Dermis blood vessel endothelial cell (primary cell): ENCODE measurements around the gene WDR64. TPM values are rescaled to one million over a fixed set of nuclear protein-coding genes. Genes with fewer than 3 reads are reported as not detected.

ENCODE experiments used
- DNase-seq: peaks from one replicate; pipeline ENCODE4 v3.0.0; 2010
- total RNA-seq: library from RNA; depleted of rRNA; stranded (reverse); fragments of >200 nt; gene quantifications from 2 replicates; pipeline ENCODE4 v1.2.3, GENCODE V29; 2014

Gene WDR64
- total RNA-seq, 1 donor from 2014 or later = 0.17 TPM

DNA sequence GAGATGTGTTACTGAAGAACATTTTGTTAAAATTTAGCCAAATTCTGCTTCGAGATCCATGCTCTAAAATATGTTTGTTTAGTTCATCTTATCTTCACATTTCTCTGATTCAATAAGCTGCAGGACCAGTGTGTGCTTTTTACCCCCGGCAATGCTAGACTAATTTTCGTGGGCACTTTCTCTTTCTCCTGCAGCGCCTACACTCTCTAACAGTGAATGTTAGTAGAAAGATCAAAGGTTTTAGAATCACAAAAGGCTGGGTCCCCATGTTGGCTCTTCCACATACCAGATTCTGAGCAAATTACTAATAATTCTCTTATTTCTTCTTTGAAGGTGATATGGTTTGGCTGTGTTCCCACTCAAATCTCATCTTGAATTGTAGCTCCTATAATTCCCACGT, 20.4 kb upstream of the WDR64 start:
- DNase-seq = no peak

DNA sequence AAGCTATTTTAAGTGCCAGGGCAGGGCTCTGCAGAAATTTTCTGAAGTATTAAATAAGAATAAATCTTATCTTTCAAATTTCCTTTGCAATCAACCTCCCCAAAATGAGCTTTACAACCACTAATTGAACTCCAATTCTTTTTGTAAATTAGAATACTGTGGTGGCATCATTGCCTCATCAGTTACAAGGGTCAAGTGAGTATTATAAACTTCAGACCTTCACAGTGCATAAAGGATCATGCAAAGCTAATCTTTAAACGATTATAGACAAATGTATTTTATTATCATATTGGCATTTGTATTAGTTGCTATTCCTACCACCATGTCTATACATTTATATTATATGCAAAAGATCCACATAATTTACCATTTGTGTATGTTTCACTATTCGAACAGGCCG, 19.1 kb upstream of the WDR64 start:
- DNase-seq = no peak

DNA sequence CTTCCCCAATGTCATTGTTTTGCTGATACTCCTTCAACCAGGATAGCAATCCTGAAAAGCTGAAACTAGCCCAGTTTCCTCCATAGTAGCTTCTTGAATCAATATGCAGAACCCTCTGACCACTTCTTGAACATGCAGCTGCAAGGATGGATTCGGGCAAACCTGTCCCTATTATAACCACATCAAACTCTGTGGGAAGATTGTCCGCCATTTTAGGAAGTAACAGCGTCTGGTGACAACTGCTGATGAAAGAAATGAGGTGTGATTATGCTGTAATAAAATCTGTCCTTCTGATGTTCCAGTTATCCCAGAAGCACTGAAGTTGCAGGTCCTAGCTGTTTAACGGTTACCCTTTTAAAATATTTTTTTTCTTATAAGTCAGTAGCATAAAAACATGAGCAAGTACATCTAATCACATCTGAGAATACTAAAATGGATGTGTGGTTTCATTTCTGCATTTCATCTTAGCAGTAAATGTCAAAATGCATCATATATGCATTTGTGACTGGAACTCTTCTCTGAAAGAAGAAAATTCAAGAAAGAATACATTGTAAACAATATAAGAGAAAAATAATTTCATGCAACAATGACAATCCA, 16.4 kb upstream of the WDR64 start:
- DNase-seq = no peak

DNA sequence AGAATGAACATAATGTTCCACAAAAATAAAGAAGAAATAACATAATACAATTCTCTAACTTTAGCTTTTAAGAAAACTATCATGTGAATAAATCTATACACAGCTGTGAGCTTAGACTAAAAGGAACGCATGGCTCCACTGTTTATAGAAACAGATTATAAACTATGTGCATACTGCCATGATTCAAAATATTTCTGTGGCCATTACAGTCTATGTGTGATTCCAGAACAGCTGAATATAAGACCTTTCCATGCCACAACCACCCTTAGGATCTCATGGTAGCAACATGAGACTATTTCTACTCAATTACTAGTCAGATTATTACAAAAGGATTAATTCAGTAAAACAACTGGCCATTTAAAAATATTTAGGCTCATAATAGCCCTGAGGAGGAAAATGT, 15.8 kb upstream of the WDR64 start:
- no peak for DNase-seq

DNA sequence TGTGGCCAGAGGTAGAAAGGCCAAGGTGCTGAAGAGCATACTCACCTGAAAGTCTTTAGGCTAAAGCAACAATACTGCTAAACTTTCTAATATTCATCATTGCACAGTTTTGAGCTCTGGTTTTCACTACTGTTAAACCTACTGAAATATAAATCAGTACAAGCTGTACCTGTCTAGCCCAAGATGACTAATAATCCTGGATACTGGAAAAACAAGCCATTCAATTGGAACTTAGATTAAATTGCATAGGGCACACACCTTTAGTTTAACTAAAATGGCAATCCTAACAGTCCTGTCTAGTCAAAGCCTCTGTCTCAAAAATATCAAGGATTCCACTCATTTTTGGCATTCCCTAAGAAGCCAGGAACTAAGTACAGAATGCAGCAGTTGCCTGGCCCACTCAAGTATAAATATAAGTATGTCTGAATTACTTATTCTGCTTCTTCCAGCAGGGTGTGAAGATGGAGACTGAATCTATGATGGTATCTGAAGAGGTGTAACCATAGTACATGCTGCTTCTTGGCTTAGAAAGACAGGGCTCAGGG, 15.0 kb upstream of the WDR64 start:
- DNase-seq = no peak

DNA sequence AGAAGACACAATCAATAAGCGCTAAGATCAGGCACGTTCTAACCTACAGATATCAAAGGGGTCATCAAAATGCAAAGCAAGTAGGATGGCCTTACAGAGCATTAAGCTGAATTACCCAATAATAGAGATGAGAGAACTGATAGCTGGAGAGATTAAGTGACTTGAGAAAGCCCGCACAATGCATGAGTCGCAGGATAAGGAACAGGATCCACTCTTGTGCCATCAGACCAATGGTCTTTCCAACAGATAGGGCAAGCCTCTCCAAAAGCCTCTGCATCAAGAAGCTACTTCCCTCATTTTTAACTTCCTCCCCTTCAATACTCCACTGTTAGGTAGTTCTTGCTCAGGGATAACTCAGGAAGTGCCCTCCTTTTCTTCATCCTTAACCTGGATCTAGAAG, 14.5 kb upstream of the WDR64 start:
- DNase-seq = no peak

DNA sequence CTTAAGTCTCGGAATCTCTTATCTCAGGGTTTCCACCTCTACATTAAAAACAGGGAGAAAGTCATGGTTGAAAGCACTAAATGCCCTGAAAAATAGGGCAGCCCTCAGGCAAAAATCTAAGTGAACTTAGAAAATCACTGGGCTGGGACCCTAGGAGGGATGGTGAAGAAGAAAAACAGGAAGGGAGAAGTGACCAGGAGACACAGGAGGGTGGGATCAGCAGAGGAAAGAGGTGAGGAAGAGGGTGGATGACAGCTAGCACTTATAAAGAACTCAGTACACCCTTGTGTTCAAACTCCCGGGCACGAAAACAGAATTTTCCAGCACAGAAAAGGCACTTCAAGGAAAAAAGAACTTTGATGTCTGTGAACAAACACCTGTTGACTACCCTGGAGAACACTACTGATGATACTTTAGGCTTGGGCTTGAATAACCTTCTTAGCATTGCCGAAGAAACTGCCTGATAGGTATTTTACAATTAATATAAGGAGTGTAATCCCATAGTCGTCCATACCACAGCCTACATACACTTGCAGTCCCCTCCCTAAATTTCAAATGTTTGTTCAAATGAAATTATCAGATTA, 13.9 kb upstream of the WDR64 start:
- no peak for DNase-seq

DNA sequence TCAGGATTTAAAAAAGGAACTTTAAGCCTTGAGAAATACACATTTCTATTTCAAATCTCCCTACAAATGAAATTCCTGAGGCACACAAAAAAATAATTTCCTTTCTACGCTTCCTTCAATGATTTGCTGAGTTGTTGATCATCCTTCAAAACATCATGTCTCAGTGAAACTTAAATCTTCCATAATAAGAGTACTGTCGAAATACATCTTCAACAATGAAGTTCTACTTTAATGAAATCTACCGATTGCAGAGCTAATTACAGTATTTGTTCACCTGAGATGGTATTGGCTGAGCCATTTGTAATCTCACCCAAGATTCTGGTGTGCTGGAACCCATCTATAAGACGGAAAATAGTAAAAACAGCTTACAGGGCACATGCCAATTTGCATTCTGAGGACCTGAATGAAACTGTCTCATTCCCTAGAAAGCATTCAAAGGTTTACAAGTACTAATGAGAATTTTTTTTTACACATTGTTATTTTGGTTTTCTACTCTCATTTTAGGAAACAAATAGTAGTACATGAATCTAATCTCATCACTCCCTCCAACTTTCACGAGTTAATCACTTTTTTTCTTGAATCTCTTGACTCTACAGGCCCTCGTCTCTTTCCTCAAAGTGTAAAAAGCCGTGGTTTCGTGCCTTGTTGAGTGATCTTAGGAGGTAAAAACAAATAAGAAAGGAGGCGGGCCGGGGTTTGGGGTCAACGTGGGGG, 13.0 kb upstream of the WDR64 start:
- peak; percentile 24 for DNase-seq

DNA sequence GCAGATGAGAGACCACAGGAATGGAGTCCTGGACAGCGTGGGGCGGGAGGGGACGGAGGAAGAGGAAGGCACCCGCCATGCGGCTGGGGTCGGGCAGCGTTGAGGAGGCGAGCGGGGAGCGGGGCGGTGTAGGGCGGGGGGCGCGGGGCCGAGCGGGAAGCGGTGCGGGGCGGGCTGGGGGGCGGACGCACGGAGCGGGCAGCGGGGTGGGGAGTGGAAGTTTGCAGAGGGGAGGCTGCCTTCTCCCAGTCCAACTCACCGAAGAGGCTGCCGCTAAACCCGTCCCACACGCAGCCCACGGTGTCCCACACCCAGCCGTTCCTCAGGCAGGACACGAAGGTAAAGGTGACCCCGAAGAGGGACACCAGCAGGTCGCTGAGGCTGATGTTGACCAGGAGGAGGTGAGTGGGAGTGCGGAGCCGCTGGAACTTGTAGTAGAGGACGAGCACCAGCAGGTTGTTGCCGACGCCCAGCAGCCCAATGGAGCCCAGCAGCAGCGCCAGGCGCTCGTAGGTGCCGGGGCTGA, 12.4 kb upstream of the WDR64 start:
- DNase-seq = peak; percentile 59

DNA sequence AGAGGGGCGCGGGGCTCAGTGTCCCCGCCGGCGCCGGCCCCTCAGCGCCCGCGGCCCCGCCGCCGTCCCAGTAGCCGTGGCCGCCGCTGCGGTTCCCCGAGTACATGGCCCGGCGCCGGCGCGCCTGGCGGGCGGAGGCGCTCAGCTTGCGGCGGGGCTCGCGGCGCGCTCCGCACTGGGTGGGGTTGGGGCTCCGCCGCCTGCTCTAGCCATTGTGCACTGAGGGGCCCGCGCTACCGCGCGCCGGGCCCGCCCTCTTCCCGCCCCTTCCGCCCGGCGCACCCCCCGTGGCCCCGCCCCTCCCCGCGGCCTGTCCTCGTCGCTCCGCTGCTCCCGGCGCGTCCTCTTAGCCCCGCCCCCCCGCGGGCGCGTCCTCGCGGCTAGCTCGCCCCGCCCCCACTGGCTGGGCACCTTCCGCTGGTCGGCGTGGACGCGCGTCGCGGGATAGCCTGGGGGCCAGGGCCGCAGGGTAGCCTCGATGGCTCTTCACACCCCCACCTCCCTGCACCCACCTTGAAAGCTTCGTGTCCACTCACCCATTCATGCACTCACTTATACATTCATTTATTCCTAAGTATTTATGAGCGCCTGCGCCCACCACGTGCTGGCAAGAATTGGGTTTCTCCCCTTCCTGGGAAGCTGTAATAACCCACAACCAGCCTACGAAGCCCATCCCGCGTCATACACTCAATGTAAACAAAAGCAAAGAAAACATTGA, 11.8 kb upstream of the WDR64 start, which contains the start of the genes CHML and OPN3:
Gene CHML, minus strand, starts transcription at position 221 of the 718 bp plus-strand sequence. CDS start 4,603 bp downstream, outside the sequence.
Gene OPN3, minus strand, starts transcription at position 221 of the 718 bp plus-strand sequence. Its CDS starts 115 bp downstream, at position 106.
- peak; percentile 94 for DNase-seq

DNA sequence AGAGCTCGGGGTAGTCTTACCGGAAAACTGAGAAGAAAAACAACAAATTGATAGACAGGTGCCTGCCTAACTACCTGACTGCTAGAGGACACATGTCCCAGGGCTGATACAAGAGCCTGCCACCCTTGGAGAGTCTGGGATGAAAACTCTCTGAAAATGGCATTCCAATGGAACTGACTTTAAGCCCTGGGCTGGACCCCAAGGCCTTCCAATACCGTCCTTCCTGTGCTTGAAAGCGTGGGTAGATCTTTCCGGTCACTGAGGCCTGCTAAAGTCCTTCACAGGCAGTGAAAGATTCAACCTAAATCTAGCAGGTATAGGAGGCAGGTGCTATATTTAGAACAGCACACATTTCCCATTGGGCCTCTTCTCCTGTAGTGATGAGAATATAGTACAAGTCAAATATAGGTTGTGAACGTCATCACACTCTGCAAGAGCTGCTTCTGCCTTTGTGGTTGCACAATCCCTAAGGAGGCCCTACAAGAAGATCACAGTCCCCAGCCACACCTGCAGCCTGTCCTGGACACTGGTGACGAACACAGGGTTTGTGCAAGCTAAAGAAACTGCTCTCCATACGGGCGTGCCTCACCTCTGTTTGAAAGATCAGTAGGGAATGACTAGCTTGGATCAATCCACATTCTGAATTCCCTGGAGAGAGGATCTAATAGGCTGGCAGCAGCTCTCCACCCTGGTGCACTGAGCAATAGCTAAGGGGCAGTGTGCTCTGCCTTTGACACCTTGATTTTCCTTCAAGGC, 11.0 kb upstream of the WDR64 start:
- DNase-seq = no peak

DNA sequence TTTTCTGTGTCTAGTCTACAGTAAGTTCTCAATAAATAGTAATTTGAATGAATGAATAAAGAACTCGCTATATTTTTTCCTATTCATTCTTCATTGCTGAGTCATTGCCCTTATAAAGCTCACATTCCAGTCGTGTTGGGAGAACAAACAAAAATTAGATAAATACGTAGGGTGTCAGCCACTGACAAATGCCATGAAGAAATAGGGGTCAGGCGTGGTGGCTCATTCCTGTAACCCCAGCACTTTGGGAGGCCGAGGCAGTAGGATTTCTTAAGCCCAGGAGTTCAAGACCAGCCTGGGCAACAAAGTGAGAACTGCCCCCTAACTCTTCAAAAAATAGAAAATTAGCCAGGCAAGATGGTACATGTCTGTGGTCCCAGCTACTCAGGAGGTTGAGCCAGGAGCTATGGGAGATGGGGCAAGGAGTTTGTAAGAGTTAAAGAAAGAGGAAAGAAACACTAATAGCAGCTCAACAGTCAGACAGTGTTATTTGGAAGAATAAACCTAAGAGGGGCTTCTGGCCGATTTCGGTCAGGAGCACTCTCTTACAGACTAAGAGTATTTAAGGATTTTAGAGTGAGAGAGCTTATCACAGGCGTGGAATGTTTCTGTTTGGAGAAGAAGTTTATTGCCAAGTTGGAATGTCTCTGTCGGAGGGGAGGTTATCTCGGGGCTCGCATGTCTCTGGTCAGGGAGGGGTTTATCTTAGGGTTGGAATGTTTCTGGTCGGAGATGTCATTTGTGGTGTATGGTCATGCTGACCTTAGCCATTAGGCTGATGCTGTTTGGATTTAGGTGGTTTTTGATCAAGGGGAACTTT, 10.1 kb upstream of the WDR64 start:
- peak; percentile 35 for DNase-seq

DNA sequence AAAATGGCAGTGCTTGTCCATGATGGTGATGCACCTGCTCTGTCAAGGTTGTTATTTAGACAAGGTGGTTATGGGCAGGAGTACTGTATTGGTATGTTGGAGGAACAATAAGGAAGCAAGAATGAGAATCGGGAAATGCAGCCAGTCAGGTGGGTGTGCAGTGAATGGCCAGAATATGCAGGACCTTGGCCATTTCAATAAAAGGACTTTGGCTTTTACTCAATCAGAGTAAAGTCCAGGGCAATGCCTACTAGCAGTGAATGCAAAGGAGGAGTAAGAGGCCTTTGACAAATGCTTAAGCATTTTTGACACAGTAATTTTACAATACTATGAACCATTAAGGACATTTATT, 9.5 kb upstream of the WDR64 start:
- DNase-seq = no peak

DNA sequence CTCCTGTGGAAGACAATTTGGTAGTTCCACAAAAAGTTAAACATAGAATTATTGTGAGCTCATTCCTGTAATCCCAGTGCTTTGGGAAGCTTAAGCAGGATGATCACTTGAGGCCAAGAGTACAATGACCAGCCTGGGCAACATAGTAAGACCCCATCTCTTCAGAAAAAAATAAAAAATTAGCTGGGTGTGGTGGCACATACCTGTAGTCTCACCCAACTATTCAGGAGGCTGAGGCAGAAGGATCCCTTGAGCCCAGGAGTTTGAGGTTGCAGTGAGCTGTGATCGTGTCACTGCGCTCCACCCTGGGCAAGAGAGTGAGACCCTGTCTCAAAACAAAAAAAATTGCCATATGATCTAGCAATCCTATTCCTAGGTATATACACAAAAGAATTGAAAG, 7.8 kb upstream of the WDR64 start:
- no peak for DNase-seq

DNA sequence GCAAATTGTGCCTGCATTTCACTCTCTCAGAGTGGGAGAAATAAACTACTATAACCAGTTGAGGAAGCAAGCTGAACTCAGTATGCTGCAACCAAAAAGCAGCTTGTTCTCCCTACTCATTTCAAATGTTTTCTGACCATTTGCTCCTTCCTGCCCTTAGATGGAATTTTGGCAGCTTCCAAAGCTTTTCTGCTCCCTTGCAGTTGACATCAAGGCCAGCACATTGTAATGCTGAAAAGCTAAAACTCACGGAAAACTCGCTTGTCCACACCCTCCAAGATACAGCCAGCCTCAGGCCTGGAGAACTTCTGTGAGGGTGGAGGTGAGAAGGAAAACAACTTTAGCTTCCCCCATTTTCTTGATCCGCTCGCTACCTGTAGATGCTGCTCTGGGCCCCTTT, 6.9 kb upstream of the WDR64 start:
- DNase-seq = no peak

DNA sequence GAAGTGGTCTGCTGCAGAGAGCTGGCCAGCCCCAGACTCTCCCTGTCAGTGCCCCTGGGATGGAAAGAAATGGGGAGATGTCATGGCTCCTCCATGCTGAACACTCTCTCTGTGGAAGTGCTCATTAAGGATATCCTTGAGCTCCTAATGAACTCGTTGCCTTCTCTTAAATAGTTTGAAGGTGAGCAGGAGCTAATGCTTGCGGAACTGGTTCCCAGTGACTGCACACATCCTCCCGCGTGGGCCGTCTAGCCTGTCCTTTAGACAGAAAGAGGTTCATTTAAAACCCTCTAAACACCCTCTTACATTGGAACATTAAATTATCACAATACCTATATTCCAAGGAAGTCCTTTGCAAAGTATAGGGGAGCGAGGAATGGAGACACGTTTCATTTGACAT, 5.9 kb upstream of the WDR64 start:
- DNase-seq = no peak

DNA sequence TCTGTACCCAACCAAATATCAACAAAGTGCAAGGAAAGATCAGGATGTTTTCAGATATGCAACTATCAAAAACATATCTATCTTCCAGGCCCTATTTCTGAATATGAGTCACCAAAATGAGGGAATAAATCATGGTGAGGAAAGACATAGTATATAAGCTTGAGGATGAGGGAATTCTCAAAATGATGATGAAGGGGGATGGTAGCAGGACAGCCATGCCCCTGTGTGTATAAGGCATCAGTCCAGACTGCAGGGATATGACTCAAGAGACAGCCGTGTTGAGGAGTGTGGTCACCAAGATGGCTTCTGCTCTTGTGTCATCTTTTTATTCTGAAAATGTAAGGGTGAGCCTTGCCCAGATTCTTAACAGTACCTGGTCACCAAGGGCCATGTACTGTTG, 4.4 kb upstream of the WDR64 start:
- no peak for DNase-seq

DNA sequence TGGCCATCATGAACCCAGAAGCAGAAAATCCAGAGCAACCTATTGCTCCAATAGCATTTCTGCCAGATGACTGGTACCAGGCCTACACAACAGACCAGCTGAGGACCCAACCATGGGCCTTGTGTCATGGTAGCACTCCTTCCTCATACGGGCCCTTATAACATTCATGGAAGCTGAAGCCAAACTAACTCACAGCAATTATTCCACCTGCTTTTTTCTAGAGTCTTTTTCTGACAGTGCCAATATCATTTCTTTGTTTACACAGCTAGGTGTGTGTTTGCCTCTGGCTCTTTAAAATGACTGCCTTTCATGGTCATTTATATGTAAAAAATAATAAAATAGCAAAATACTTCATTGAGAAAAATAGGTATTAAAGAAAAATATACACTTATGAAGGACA, 3.9 kb upstream of the WDR64 start:
- DNase-seq = no peak

DNA sequence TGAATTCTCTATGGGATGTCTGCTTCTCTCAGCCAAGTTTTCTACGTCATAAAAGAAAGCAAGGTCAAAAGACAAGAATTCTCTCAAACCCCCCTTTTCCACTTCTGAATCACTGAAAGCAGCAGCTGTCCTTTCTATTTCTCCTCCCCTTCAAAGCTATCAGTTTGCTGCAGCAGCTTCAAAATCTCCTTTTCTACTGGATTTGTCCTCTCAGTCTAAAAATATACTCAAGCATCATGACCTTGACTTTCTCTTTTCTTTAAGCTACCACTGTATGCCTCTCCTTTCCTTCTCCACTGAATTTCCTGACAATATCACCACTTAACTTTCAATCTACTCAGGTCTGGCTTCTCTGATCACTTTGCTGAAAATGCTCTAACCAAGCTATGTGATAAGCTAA, 1.9 kb downstream of the WDR64 start:
- no peak for DNase-seq

DNA sequence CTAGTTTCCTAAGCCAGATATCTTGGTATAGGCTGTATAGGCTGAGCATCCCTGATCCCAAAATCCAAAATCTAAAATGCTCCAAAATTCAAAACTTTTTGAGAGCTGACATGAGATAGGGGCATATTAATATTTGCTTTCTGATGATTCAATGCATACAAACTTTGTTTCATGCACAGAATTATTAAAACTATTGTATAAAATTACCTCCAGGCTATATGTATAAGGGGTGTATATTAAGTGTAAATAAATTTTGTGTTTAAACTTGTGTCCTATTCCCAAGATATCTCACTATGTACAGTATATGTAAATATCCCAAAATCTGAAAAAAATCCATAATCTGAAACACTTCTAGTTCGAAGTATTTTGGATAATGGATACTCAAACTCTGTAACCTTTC, 2.6 kb downstream of the WDR64 start:
- no peak for DNase-seq

DNA sequence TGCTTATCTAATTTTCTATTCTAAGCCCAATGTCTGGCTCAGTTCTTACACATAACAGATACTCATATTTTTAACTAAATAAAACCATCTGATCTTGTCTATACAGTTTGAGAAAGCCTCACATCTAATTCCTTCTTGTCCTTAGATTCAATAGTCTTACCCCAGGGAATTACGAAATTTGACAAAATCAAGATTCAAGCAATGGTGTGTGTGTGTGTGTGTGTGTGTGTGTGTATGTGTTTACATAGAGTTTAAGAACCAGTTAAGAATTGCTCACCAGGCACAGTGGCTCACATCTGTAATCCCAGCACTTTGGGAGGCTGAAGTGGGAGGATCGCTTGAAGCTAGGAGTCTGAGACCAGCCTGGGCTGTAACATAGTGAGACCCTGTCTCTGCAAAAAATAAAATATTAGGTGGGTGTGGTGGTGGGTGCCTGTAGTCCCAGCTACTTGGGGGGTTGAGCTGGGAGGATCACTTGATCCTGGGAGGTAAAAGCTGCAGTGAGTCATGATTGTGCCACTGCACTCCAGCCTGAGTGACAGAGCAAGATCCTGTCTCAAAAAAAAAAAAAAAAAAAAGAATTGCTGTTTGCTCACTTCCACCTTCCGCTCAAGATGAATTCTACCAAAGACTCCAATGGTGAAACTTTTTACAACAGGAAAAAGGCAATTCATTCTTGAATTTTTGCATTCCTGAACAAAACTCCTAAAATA, 6.2 kb downstream of the WDR64 start:
- DNase-seq = no peak
